GM21825 (cell line): ENCODE measurements around the gene ID1.
A peak's percentile ranks its signal among the peaks of the same experiment; 100 is the strongest.
"Not testable (repeated sequence)": the region's sequence is repeated elsewhere in the genome, so short reads cannot be mapped to it uniquely, and the experiment has no call there.

ENCODE experiments used
- ATAC-seq: cut with Tn5 transposase; IDR thresholded peaks from one replicate; pipeline ENCODE4 v1.9.1; 2021; ENCODE audit warnings: mild to moderate bottlenecking, moderate library complexity; ENCODE audit not compliant: unreplicated experiment

Gene ID1

GRCh38 chr20:31572701-31573554, 32.2 kb upstream of the ID1 start:
- peak; percentile 89 for ATAC-seq

- ATAC-seq, result no peak
Observed at GRCh38 chr20:31573555-31574321, 31.4 kb upstream of the ID1 start.

- ATAC-seq, result not testable (repeated sequence)
Observed at GRCh38 chr20:31574986-31575385, 30.1 kb upstream of the ID1 start.

- ATAC-seq, result no peak
Observed at GRCh38 chr20:31576751-31577150, 28.3 kb upstream of the ID1 start.

GRCh38 chr20:31577194-31577593, 27.9 kb upstream of the ID1 start:
- no peak for ATAC-seq

GRCh38 chr20:31578448-31579138, 26.5 kb upstream of the ID1 start:
- no peak for ATAC-seq

- ATAC-seq, result no peak
Observed at GRCh38 chr20:31579245-31579644, 25.8 kb upstream of the ID1 start.

- ATAC-seq, result not testable (repeated sequence)
Observed at GRCh38 chr20:31579941-31580651, 25.0 kb upstream of the ID1 start.

GRCh38 chr20:31580706-31581105, 24.4 kb upstream of the ID1 start:
- ATAC-seq, result no peak

GRCh38 chr20:31581391-31581790, 23.7 kb upstream of the ID1 start:
- ATAC-seq, result no peak

- no peak for ATAC-seq
Observed at GRCh38 chr20:31587545-31588389, 17.3 kb upstream of the ID1 start.

- no peak for ATAC-seq
Observed at GRCh38 chr20:31590717-31591225, 14.3 kb upstream of the ID1 start.

GRCh38 chr20:31593221-31594001, 11.7 kb upstream of the ID1 start:
- ATAC-seq, result no peak

GRCh38 chr20:31594002-31594557, 11.0 kb upstream of the ID1 start:
- no peak for ATAC-seq

GRCh38 chr20:31594558-31595379, 10.3 kb upstream of the ID1 start:
- ATAC-seq, result no peak

GRCh38 chr20:31595380-31595653, 9.8 kb upstream of the ID1 start:
- no peak for ATAC-seq

- ATAC-seq, result no peak
Observed at GRCh38 chr20:31595654-31596411, 9.3 kb upstream of the ID1 start.

- not testable (repeated sequence) for ATAC-seq
Observed at GRCh38 chr20:31596412-31596715, 8.7 kb upstream of the ID1 start.
